ENCODE measurements around the gene MEF2D.

MEF2D gene

DNA sequence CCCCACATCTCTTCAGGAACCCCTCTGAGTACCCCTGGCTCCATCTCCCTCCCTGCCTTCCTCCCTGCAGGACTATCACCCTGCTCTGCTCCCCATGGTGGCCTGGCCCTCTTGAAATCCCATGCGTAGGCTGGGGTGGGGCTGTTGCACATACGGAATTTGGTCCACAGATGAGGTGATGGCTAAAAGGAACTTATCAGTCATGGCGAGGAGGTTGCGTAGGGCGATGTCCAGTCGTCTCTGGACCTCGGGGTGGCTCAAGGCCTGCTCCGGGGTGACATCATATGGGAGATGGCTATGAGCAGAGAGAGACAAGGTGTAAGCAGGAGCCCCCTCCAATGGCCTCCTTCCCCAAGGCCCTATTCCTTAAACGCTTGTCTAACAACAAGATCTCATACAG is 36.5 kb upstream of the MEF2D start:
- Histone ChIP-seq H3K4me1 (ENCODE audit: control insufficient read depth in 2 of 2, insufficient read depth in 1 of 2, low read depth in 1 of 2, low read length in 2 of 2) (no peaks in the 10 kb centered on the region), H3K9ac (ENCODE audit: low read depth, low read length, poor library complexity) (no peak overlapping the region), H2BK12ac (ENCODE audit: low read length) (no peak overlapping the region), H3K79me1 (ENCODE audit: low read depth, low read length) (no peaks in the 10 kb centered on the region), H3K27ac (replicated peaks; ENCODE audit: low read length) (no peak overlapping the region), H3K14ac (ENCODE audit: low read length) (no peak overlapping the region), H2AFZ (ENCODE audit: low read length) (no peak overlapping the region), H3K18ac (ENCODE audit: low read length) (no peak overlapping the region), H2BK120ac (ENCODE audit: low read depth, low read length) (no peak overlapping the region), H2AK5ac (ENCODE audit: low read depth, low read length) (no peak overlapping the region), H4K8ac (ENCODE audit: low read depth, low read length) (no peak overlapping the region), H2BK15ac (ENCODE audit: low read length) (no peak overlapping the region), H3K9me3 (replicated peaks in 1 of 2; ENCODE audit: control insufficient read depth in 2 of 2, insufficient read depth in 1 of 2, low read depth in 1 of 2, low read length in 2 of 2) (no peaks in the 10 kb centered on the region), H3K23ac (ENCODE audit: low read depth, low read length, poor library complexity) (no peak overlapping the region), H4K91ac (ENCODE audit: low read depth, low read length, poor library complexity) (no peak overlapping the region), H3K36me3 (replicated peaks in 1 of 2; ENCODE audit: control insufficient read depth in 2 of 2, insufficient read depth in 2 of 2, low read length in 2 of 2) (peaks cover 59 to 97% of the 10 kb centered on the region in 2 donors), H2BK5ac (ENCODE audit: low read length) (no peak overlapping the region), H3K4ac (ENCODE audit: low read length) (no peak overlapping the region), H3K4me3 (ENCODE audit: low read length in 2 of 2) (peak overlapping the region in 1 of 2 donors; percentile 30), H3K27me3 (ENCODE audit: control insufficient read depth in 3 of 3, insufficient read depth in 3 of 3, low read depth in 1 of 3, low read length in 3 of 3) (no peaks in the 10 kb centered on the region), H3K4me2 (ENCODE audit: insufficient read depth, low read length, poor library complexity, severe bottlenecking) (no peak overlapping the region)
- WGBS, 2 donors (ENCODE audit: extremely low coverage in 2 of 2, insufficient read length in 2 of 2, insufficient replicate concordance in 1 of 2) = no CpG with 5 or more reads among the region's 9 CpGs
- no peak for DNase-seq (ENCODE audit: low spot score)

- H3K4me3 ChIP-seq (ENCODE audit: low read length in 2 of 2) = no peak overlapping the region
- no peak overlapping the region for H2BK120ac ChIP-seq (ENCODE audit: low read depth, low read length)
- no peak overlapping the region for H3K27ac ChIP-seq (replicated peaks; ENCODE audit: low read length)
- no peak overlapping the region for H2AFZ ChIP-seq (ENCODE audit: low read length)
- H3K4ac ChIP-seq (ENCODE audit: low read length) = no peak overlapping the region
- peaks cover 53 to 95% of the 10 kb centered on the region in 2 donors for H3K36me3 ChIP-seq (replicated peaks in 1 of 2; ENCODE audit: control insufficient read depth in 2 of 2, insufficient read depth in 2 of 2, low read length in 2 of 2)
- H2AK5ac ChIP-seq (ENCODE audit: low read depth, low read length) = no peak overlapping the region
- no peak overlapping the region for H2BK15ac ChIP-seq (ENCODE audit: low read length)
- H3K27me3 ChIP-seq (ENCODE audit: control insufficient read depth in 3 of 3, insufficient read depth in 3 of 3, low read depth in 1 of 3, low read length in 3 of 3) = no peaks in the 10 kb centered on the region
- H4K8ac ChIP-seq (ENCODE audit: low read depth, low read length) = no peak overlapping the region
- H3K18ac ChIP-seq (ENCODE audit: low read length) = no peak overlapping the region
- no peak overlapping the region for H4K91ac ChIP-seq (ENCODE audit: low read depth, low read length, poor library complexity)
- no peaks in the 10 kb centered on the region for H3K4me1 ChIP-seq (ENCODE audit: control insufficient read depth in 2 of 2, insufficient read depth in 1 of 2, low read depth in 1 of 2, low read length in 2 of 2)
- no peaks in the 10 kb centered on the region for H3K9me3 ChIP-seq (replicated peaks in 1 of 2; ENCODE audit: control insufficient read depth in 2 of 2, insufficient read depth in 1 of 2, low read depth in 1 of 2, low read length in 2 of 2)
- no peak overlapping the region for H3K4me2 ChIP-seq (ENCODE audit: insufficient read depth, low read length, poor library complexity, severe bottlenecking)
- H3K9ac ChIP-seq (ENCODE audit: low read depth, low read length, poor library complexity) = no peak overlapping the region
- no peak overlapping the region for H3K23ac ChIP-seq (ENCODE audit: low read depth, low read length, poor library complexity)
- H2BK5ac ChIP-seq (ENCODE audit: low read length) = no peak overlapping the region
- no CpG with 5 or more reads among the region's 12 CpGs for WGBS, 2 donors (ENCODE audit: extremely low coverage in 2 of 2, insufficient read length in 2 of 2, insufficient replicate concordance in 1 of 2)
- H3K79me1 ChIP-seq (ENCODE audit: low read depth, low read length) = no peaks in the 10 kb centered on the region
- DNase-seq (ENCODE audit: low spot score) = no peak
- H2BK12ac ChIP-seq (ENCODE audit: low read length) = no peak overlapping the region
- no peak overlapping the region for H3K14ac ChIP-seq (ENCODE audit: low read length)
These were observed 34.0 kb upstream of the MEF2D start for GRCh38 chr1:156534424-156535060.

- Histone ChIP-seq H3K4me3 (ENCODE audit: low read length in 2 of 2) (no peak overlapping the region), H2BK5ac (ENCODE audit: low read length) (no peak overlapping the region), H2BK120ac (ENCODE audit: low read depth, low read length) (no peak overlapping the region), H4K8ac (ENCODE audit: low read depth, low read length) (no peak overlapping the region), H3K9me3 (replicated peaks in 1 of 2; ENCODE audit: control insufficient read depth in 2 of 2, insufficient read depth in 1 of 2, low read depth in 1 of 2, low read length in 2 of 2) (peaks cover 0 to 2% of the 10 kb centered on the region in 2 donors), H3K27ac (replicated peaks; ENCODE audit: low read length) (no peak overlapping the region), H3K4me1 (ENCODE audit: control insufficient read depth in 2 of 2, insufficient read depth in 1 of 2, low read depth in 1 of 2, low read length in 2 of 2) (no peaks in the 10 kb centered on the region), H2AK5ac (ENCODE audit: low read depth, low read length) (no peak overlapping the region), H2BK15ac (ENCODE audit: low read length) (no peak overlapping the region), H4K91ac (ENCODE audit: low read depth, low read length, poor library complexity) (no peak overlapping the region), H3K79me1 (ENCODE audit: low read depth, low read length) (no peaks in the 10 kb centered on the region), H3K27me3 (ENCODE audit: control insufficient read depth in 3 of 3, insufficient read depth in 3 of 3, low read depth in 1 of 3, low read length in 3 of 3) (no peaks in the 10 kb centered on the region), H2AFZ (ENCODE audit: low read length) (no peak overlapping the region), H2BK12ac (ENCODE audit: low read length) (no peak overlapping the region), H3K4ac (ENCODE audit: low read length) (no peak overlapping the region), H3K9ac (ENCODE audit: low read depth, low read length, poor library complexity) (no peak overlapping the region), H3K4me2 (ENCODE audit: insufficient read depth, low read length, poor library complexity, severe bottlenecking) (no peak overlapping the region), H3K14ac (ENCODE audit: low read length) (no peak overlapping the region), H3K36me3 (replicated peaks in 1 of 2; ENCODE audit: control insufficient read depth in 2 of 2, insufficient read depth in 2 of 2, low read length in 2 of 2) (peaks cover 50 to 95% of the 10 kb centered on the region in 2 donors), H3K23ac (ENCODE audit: low read depth, low read length, poor library complexity) (peak overlapping the region; percentile 62), H3K18ac (ENCODE audit: low read length) (no peak overlapping the region)
- no peak for DNase-seq (ENCODE audit: low spot score)
- no CpG with 5 or more reads among the region's 11 CpGs for WGBS, 2 donors (ENCODE audit: extremely low coverage in 2 of 2, insufficient read length in 2 of 2, insufficient replicate concordance in 1 of 2)
These were observed 33.1 kb upstream of the MEF2D start for GRCh38 chr1:156533568-156534220.

- Histone ChIP-seq H2AFZ (ENCODE audit: low read length) (no peak overlapping the region), H3K27ac (replicated peaks; ENCODE audit: low read length) (no peak overlapping the region), H3K4me3 (ENCODE audit: low read length in 2 of 2) (no peak overlapping the region), H2BK120ac (ENCODE audit: low read depth, low read length) (no peak overlapping the region), H3K9me3 (replicated peaks in 1 of 2; ENCODE audit: control insufficient read depth in 2 of 2, insufficient read depth in 1 of 2, low read depth in 1 of 2, low read length in 2 of 2) (peaks cover 0 to 5% of the 10 kb centered on the region in 2 donors), H2BK15ac (ENCODE audit: low read length) (no peak overlapping the region), H3K9ac (ENCODE audit: low read depth, low read length, poor library complexity) (no peak overlapping the region), H4K8ac (ENCODE audit: low read depth, low read length) (no peak overlapping the region), H3K4ac (ENCODE audit: low read length) (no peak overlapping the region), H4K91ac (ENCODE audit: low read depth, low read length, poor library complexity) (no peak overlapping the region), H3K14ac (ENCODE audit: low read length) (no peak overlapping the region), H2AK5ac (ENCODE audit: low read depth, low read length) (no peak overlapping the region), H3K4me2 (ENCODE audit: insufficient read depth, low read length, poor library complexity, severe bottlenecking) (no peak overlapping the region), H3K36me3 (replicated peaks in 1 of 2; ENCODE audit: control insufficient read depth in 2 of 2, insufficient read depth in 2 of 2, low read length in 2 of 2) (peaks cover 55 to 98% of the 10 kb centered on the region in 2 donors), H2BK12ac (ENCODE audit: low read length) (no peak overlapping the region), H3K23ac (ENCODE audit: low read depth, low read length, poor library complexity) (no peak overlapping the region), H3K79me1 (ENCODE audit: low read depth, low read length) (no peaks in the 10 kb centered on the region), H2BK5ac (ENCODE audit: low read length) (no peak overlapping the region), H3K18ac (ENCODE audit: low read length) (no peak overlapping the region), H3K4me1 (ENCODE audit: control insufficient read depth in 2 of 2, insufficient read depth in 1 of 2, low read depth in 1 of 2, low read length in 2 of 2) (no peaks in the 10 kb centered on the region), H3K27me3 (ENCODE audit: control insufficient read depth in 3 of 3, insufficient read depth in 3 of 3, low read depth in 1 of 3, low read length in 3 of 3) (no peaks in the 10 kb centered on the region)
- no CpG with 5 or more reads among the region's 4 CpGs for WGBS, 2 donors (ENCODE audit: extremely low coverage in 2 of 2, insufficient read length in 2 of 2, insufficient replicate concordance in 1 of 2)
- no peak for DNase-seq (ENCODE audit: low spot score)
These were observed 31.8 kb upstream of the MEF2D start for GRCh38 chr1:156532374-156532773.

All from neuronal stem cell (in vitro differentiated cells).